ENCODE measurements around the gene SMIM24. TPM values are rescaled to one million over a fixed set of nuclear protein-coding genes. Genes with fewer than 3 reads are reported as not detected.

SMIM24 gene
- total and polyA plus RNA-seq, 9 of the 15 experiments (the other 6 are each of a cell fraction or from before 2014, with no cell fraction given), result 0.45 to 12.3 (median 1.4) TPM; not detected in 1

GRCh38 chr19:3476830-3477229, 3.5 kb downstream of the SMIM24 start:
- CTCF ChIA-PET (ENCODE audit: low intra/inter-chr PET ratio), result interaction anchor here (0.6 kb wide), 1 partner anchor 177 kb away, joined by 3 read pairs; no protein-coding TSS in a partner anchor
- in situ Hi-C loops (cut with MboI), result no loop called here

More at GRCh38 chr19:3476830-3477229, 3.5 kb downstream of the SMIM24 start:
- H3K27ac ChIP-seq (ENCODE audit: extremely low read depth, low read depth, low read length), result no peak overlapping the region
- intact Hi-C loops (cut with micrococcal nuclease), result no loop called here
- H2AFZ ChIP-seq (ENCODE audit: low read depth, low read length), result no peak overlapping the region
- no peak for FAIRE-seq
- no peaks in the 10 kb centered on the region for H3K36me3 ChIP-seq (ENCODE audit: control insufficient read depth, insufficient read depth, low read length)
- no peaks in the 10 kb centered on the region for H3K79me2 ChIP-seq (ENCODE audit: control insufficient read depth, insufficient read depth, low read length)
- no peak overlapping the region for H3K9ac ChIP-seq (ENCODE audit: insufficient read depth in 1 of 2, low read depth in 2 of 2, low read length in 2 of 2)
- DNase-seq (ENCODE audit: extremely low read depth in 1 of 4, low spot score in 3 of 4), result no peak
- H3K9me1 ChIP-seq (ENCODE audit: control insufficient read depth, insufficient read depth, low read length), result no peaks in the 10 kb centered on the region
- H3K4me2 ChIP-seq (ENCODE audit: insufficient read depth, low read length), result no peak overlapping the region
- peaks cover 8 to 9% of the 10 kb centered on the region in 2 experiments; a peak in 3 of 5 replicates for H3K27me3 ChIP-seq (ENCODE audit: control insufficient read depth in 2 of 2, insufficient read depth in 2 of 2, low read length in 2 of 2)
- H3K4me3 ChIP-seq, result no peak overlapping the region
- BruUV-seq (replicated peaks), result no TSS peak
- POLR2A ChIA-PET, result no interaction called here
- WGBS (ENCODE audit: insufficient coverage, low coverage, missing lambda C conversion rate), result 0% methylated on average over 1 of the region's 2 CpGs
- peak in 1 of 2 experiments; percentile 29; a peak in 1 of 4 replicates for TF ChIP-seq KDM1A (IDR thresholded peaks at IDR 0.05)
- 0 out of 2 replicates have a peak, but pooled peaks have one; percentile 57 for TF ChIP-seq EHMT2 (IDR thresholded peaks at IDR 0.05)
- TF ChIP-seq MYNN (IDR thresholded peaks at IDR 0.05), result no peak
- no peak for TF ChIP-seq MYNN (CRISPR knock-in tag; IDR thresholded peaks at IDR 0.05)
- peak; percentile 81 for TF ChIP-seq EGR1 (conservative IDR thresholded peaks at IDR 0.05)
- no peak for TF ChIP-seq SMARCE1 (IDR thresholded peaks at IDR 0.05)
- TF ChIP-seq HDAC1 (IDR thresholded peaks at IDR 0.05), result 0 out of 4 replicates have a peak, but pooled peaks of 1 of the 2 experiments have one; percentile 25
- no peak for TF ChIP-seq CTCF (IDR thresholded peaks at IDR 0.05 in 2 of 3, conservative IDR thresholded peaks at IDR 0.05 in 1 of 3; ENCODE audit: insufficient read depth in 2 of 3, low read depth in 1 of 3, low read length in 3 of 3)
- no peak for TF ChIP-seq POLR2B (IDR thresholded peaks at IDR 0.05; ENCODE audit: low read depth, partially characterized antibody)
- TF ChIP-seq MEIS2 (IDR thresholded peaks at IDR 0.05; ENCODE audit: partially characterized antibody), result no peak
- TF ChIP-seq ILK (tag; IDR thresholded peaks at IDR 0.05; ENCODE audit: borderline replicate concordance, low read depth), result no peak
- TF ChIP-seq ZNF57 (CRISPR knock-in tag; IDR thresholded peaks at IDR 0.05), result no peak
- no peak for TF ChIP-seq NR2F6 (CRISPR knock-in tag; IDR thresholded peaks at IDR 0.05)
- no peak for TF ChIP-seq FOXJ3 (CRISPR knock-in tag; IDR thresholded peaks at IDR 0.05)
- TF ChIP-seq FOS (IDR thresholded peaks at IDR 0.05; ENCODE audit: extremely low read depth, insufficient read length), result no peak
- TF ChIP-seq CEBPG (CRISPR knock-in tag; IDR thresholded peaks at IDR 0.05), result no peak
- TF ChIP-seq CEBPG (tag; conservative IDR thresholded peaks at IDR 0.05 in 1 of 2, IDR thresholded peaks at IDR 0.05 in 1 of 2), result no peak
- no peak for TF ChIP-seq NFYB (IDR thresholded peaks at IDR 0.05; ENCODE audit: extremely low read depth, insufficient read length)
- no peak for TF ChIP-seq MYC (IDR thresholded peaks at IDR 0.05; ENCODE audit: low read depth, low read length)
- no peak for TF ChIP-seq MYC (CRISPR knock-in tag; IDR thresholded peaks at IDR 0.05; ENCODE audit: borderline replicate concordance, low read depth)
- TF ChIP-seq E2F8 (IDR thresholded peaks at IDR 0.05; ENCODE audit: low read depth, partially characterized antibody), result no peak
- no peak for ATAC-seq
- H3K4me1 ChIP-seq (replicated peaks in 1 of 2; ENCODE audit: control insufficient read depth in 2 of 2, insufficient read depth in 2 of 2, low read length in 2 of 2), result peaks cover 11 to 33% of the 10 kb centered on the region in 2 experiments
- no peaks in the 10 kb centered on the region for H3K9me3 ChIP-seq (replicated peaks; ENCODE audit: control insufficient read depth, insufficient read depth, low read depth, low read length)
- peaks cover 8% of the 10 kb centered on the region; the same call in 1 of the 2 replicates for H4K20me1 ChIP-seq (replicated peaks; ENCODE audit: control insufficient read depth, insufficient read depth, low read length)
